Measurements from ENCODE around the gene LTB. TPM values are rescaled to one million over a fixed set of nuclear protein-coding genes. Genes with fewer than 3 reads are reported as not detected.

The LTB gene
- total RNA-seq, 1 experiment from 2014 or later, result not detected

DNA sequence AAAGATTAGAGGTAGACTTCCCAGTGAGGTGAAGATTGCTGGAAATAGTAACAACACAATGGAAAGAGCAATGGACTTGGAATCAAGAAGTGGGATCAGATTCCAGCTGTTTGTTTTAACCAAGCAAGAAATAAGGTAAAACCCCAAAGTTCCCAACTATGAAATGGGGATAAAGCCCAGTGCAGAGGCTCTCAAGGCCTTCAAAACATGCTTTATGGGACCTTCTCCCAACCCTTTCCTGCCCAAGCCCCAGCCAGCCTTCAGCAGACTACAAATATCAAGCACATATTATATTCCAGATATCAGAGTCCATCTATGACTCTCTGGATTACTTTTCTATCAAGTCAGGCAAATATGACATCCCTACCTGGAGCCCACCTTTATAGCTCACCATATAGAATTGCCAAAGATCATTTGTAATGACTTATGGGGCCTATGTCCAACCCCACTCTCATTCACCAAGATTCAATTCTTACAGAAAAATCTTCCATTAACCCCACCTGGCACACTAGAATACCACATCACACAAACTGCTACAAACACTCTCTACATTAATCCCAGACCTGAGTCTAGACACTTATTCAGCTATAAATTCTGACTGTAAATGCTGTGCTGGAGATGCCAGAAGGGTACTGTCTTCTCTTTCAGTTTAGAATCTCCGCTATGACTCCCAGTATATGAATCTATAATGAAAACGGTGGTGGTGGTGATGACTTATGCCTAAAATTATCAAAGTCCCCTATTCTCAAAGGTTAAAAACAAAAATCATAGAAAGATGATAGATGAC is 46.5 kb downstream of the LTB start:
- ChIA-PET CTCF (interaction anchor here (0.6 kb wide), 1 partner anchor 11 kb away, joined by 3 read pairs; no protein-coding TSS in a partner anchor), POLR2A (ENCODE audit: low non-redundant PET) (interaction anchor here (0.6 kb wide), 1 partner anchor 13 kb away, joined by 3 read pairs; no protein-coding TSS in a partner anchor)
- Histone ChIP-seq H3K4me3 (ENCODE audit: low read depth, low read length, poor library complexity, severe bottlenecking) (no peak overlapping the region), H3K4me1 (ENCODE audit: insufficient read depth, low read length, poor library complexity, severe bottlenecking) (peaks cover 16% of the 10 kb centered on the region), H3K9me3 (ENCODE audit: low read depth, low read length, poor library complexity, severe bottlenecking) (no peaks in the 10 kb centered on the region), H3K27ac (ENCODE audit: low read depth, low read length, poor library complexity, severe bottlenecking) (no peak overlapping the region), H3K27me3 (replicated peaks; ENCODE audit: insufficient read depth, low read depth, low read length, poor library complexity) (no peaks in the 10 kb centered on the region), H3K36me3 (ENCODE audit: insufficient read depth, low read length, poor library complexity, severe bottlenecking) (peaks cover 100% of the 10 kb centered on the region)
- intact Hi-C loops (cut with micrococcal nuclease; ENCODE audit: unreplicated experiment), result no loop called here
- no peak for DNase-seq (ENCODE audit: low spot score)
- TF ChIP-seq, protein P1, sequence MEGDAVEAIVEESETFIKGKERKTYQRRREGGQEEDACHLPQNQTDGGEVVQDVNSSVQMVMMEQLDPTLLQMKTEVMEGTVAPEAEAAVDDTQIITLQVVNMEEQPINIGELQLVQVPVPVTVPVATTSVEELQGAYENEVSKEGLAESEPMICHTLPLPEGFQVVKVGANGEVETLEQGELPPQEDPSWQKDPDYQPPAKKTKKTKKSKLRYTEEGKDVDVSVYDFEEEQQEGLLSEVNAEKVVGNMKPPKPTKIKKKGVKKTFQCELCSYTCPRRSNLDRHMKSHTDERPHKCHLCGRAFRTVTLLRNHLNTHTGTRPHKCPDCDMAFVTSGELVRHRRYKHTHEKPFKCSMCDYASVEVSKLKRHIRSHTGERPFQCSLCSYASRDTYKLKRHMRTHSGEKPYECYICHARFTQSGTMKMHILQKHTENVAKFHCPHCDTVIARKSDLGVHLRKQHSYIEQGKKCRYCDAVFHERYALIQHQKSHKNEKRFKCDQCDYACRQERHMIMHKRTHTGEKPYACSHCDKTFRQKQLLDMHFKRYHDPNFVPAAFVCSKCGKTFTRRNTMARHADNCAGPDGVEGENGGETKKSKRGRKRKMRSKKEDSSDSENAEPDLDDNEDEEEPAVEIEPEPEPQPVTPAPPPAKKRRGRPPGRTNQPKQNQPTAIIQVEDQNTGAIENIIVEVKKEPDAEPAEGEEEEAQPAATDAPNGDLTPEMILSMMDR (conservative IDR thresholded peaks at IDR 0.05; ENCODE audit: low read depth, low read length), result no peak
- TF ChIP-seq EZH2 (IDR thresholded peaks at IDR 0.05; ENCODE audit: borderline replicate concordance, low read depth, low read length, poor library complexity, severe bottlenecking), result no peak
- BruUV-seq (replicated peaks), result no TSS peak

DNA sequence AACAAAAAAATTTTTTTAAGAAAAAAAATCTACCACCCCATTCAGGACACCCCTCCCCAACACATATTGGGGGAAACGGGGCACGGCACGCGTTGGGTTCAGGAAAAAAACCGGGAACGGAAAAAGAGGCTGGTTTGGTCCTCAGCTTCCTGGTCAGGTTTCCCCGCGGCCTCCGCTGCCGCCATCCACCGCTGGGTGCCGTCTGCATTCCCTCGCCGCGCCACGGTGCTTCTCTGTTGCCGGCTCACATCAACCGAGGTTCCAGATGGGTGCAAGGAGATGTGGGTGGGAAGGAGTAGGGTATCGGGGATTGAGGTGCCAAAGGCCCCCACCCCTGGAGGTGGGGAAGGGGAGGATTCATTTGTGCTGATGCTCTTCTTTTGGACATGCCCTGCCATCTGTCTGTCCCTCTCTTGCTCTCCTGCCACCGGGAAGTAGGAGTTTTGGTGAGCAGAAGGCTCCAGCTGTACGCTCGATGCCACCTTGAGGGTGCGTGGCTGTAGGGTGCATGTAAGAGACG is 47.6 kb downstream of the LTB start:
- TF ChIP-seq EZH2 (IDR thresholded peaks at IDR 0.05; ENCODE audit: borderline replicate concordance, low read depth, low read length, poor library complexity, severe bottlenecking), result no peak
- TF ChIP-seq, protein P1 (conservative IDR thresholded peaks at IDR 0.05; ENCODE audit: low read depth, low read length), result no peak
- H3K4me1 ChIP-seq (ENCODE audit: insufficient read depth, low read length, poor library complexity, severe bottlenecking), result peaks cover 7% of the 10 kb centered on the region
- H3K4me3 ChIP-seq (ENCODE audit: low read depth, low read length, poor library complexity, severe bottlenecking), result no peak overlapping the region
- no peak for DNase-seq (ENCODE audit: low spot score)
- intact Hi-C loops (cut with micrococcal nuclease; ENCODE audit: unreplicated experiment), result no loop called here
- no peaks in the 10 kb centered on the region for H3K27me3 ChIP-seq (replicated peaks; ENCODE audit: insufficient read depth, low read depth, low read length, poor library complexity)
- POLR2A ChIA-PET (ENCODE audit: low non-redundant PET), result interaction anchor here (0.7 kb wide), 1 partner anchor 86 kb away, joined by 3 read pairs; no protein-coding TSS in a partner anchor
- CTCF ChIA-PET, result no interaction called here
- no peak overlapping the region for H3K27ac ChIP-seq (ENCODE audit: low read depth, low read length, poor library complexity, severe bottlenecking)
- peaks cover 98% of the 10 kb centered on the region for H3K36me3 ChIP-seq (ENCODE audit: insufficient read depth, low read length, poor library complexity, severe bottlenecking)
- BruUV-seq (replicated peaks), result no TSS peak
- no peaks in the 10 kb centered on the region for H3K9me3 ChIP-seq (ENCODE audit: low read depth, low read length, poor library complexity, severe bottlenecking)

DNA sequence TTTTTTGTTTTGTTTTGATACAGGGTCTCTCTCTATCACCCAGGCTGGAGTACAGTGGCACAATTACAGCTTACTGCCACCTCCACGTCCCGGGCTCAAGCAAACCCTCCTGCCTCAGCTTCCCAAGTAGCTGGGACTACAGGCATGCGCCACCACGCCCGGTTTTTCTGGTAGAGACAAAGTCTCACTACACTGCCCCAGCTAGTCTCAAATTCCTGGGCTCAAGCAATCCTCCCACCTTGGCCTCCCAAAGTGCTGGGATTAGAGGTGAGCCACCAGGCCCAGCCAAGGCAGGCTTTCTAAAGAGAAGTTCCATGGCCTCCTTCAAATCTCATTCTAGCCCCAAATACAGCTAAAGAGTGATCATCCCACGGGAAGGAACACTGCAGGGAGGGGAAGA is 48.2 kb downstream of the LTB start:
- no peak for DNase-seq (ENCODE audit: low spot score)
- CTCF ChIA-PET, result no interaction called here
- POLR2A ChIA-PET (ENCODE audit: low non-redundant PET), result interaction anchor here (0.6 kb wide), 1 partner anchor 323 kb away, joined by 5 read pairs; no protein-coding TSS in a partner anchor
- TSS peak; percentile 1 for BruUV-seq (replicated peaks)
- Histone ChIP-seq H3K4me1 (ENCODE audit: insufficient read depth, low read length, poor library complexity, severe bottlenecking) (peaks cover 2% of the 10 kb centered on the region), H3K4me3 (ENCODE audit: low read depth, low read length, poor library complexity, severe bottlenecking) (no peak overlapping the region), H3K27ac (ENCODE audit: low read depth, low read length, poor library complexity, severe bottlenecking) (no peak overlapping the region), H3K36me3 (ENCODE audit: insufficient read depth, low read length, poor library complexity, severe bottlenecking) (peaks cover 92% of the 10 kb centered on the region), H3K9me3 (ENCODE audit: low read depth, low read length, poor library complexity, severe bottlenecking) (no peaks in the 10 kb centered on the region), H3K27me3 (replicated peaks; ENCODE audit: insufficient read depth, low read depth, low read length, poor library complexity) (no peaks in the 10 kb centered on the region)
- intact Hi-C loops (cut with micrococcal nuclease; ENCODE audit: unreplicated experiment), result no loop called here
- TF ChIP-seq EZH2 (IDR thresholded peaks at IDR 0.05; ENCODE audit: borderline replicate concordance, low read depth, low read length, poor library complexity, severe bottlenecking), result no peak

Data from A673 (cell line).